ENCODE results near the gene SMLR1. TPM values are rescaled to one million over a fixed set of nuclear protein-coding genes. Genes with fewer than 3 reads are reported as not detected.

SMLR1 gene
- total RNA-seq, 1 experiment from 2014 or later = not detected

DNA sequence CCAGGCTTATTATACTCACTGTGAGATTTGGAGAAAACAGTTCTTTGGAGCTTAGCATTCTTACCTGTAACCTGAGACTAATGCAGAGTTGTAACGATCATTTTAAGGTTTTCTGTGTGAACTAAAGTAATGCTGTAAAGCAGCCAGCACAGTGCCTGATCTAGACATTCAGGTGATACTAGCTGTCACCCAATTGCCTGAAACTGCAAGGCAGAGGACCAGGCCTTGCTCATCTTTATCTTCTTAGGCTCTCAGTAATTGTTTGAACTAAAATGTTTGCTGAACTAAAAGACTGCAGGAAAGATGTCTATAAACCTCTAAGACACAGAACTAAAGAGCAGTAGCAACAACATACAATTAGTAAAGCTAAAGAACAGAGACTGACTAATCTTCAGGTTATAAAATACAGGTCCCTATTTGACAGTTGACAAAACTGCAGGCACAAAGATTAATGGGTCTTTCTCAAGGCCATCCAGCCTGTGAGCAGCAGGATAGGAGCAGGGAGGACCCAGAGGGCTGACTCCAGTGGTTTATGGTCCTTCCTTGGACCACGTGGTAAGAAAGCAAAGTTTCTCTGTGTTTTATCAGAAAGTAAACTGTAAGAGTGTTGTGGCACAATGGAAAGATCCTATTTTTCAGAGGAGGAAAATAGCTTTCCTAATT, 31.4 kb downstream of the SMLR1 start:
- no peaks in the 10 kb centered on the region for H3K36me3 ChIP-seq (ENCODE audit: control insufficient read depth in 1 of 2, insufficient read depth in 2 of 2, low read length in 2 of 2)
- TF ChIP-seq YY1 (IDR thresholded peaks at IDR 0.05; ENCODE audit: extremely low read depth, insufficient replicate concordance, low read depth, low read length) (no peak), SRF (IDR thresholded peaks at IDR 0.05; ENCODE audit: low read depth) (no peak), FOSL1 (IDR thresholded peaks at IDR 0.05; ENCODE audit: low read depth) (no peak), SP1 (IDR thresholded peaks at IDR 0.05; ENCODE audit: low read depth) (no peak), ZFX (IDR thresholded peaks at IDR 0.05) (no peak), CBX3 (IDR thresholded peaks at IDR 0.05; ENCODE audit: low read depth) (no peak), EZH2 (IDR thresholded peaks at IDR 0.05) (no peak), EGR1 (IDR thresholded peaks at IDR 0.05; ENCODE audit: low read depth) (no peak), POLR2A (IDR thresholded peaks at IDR 0.05; ENCODE audit: borderline replicate concordance, extremely low read depth, insufficient read depth, insufficient read length) (no peak), ELF1 (IDR thresholded peaks at IDR 0.05; ENCODE audit: borderline replicate concordance, low read depth) (no peak), JUND (IDR thresholded peaks at IDR 0.05) (no peak)
- TF ChIP-seq, protein P1, sequence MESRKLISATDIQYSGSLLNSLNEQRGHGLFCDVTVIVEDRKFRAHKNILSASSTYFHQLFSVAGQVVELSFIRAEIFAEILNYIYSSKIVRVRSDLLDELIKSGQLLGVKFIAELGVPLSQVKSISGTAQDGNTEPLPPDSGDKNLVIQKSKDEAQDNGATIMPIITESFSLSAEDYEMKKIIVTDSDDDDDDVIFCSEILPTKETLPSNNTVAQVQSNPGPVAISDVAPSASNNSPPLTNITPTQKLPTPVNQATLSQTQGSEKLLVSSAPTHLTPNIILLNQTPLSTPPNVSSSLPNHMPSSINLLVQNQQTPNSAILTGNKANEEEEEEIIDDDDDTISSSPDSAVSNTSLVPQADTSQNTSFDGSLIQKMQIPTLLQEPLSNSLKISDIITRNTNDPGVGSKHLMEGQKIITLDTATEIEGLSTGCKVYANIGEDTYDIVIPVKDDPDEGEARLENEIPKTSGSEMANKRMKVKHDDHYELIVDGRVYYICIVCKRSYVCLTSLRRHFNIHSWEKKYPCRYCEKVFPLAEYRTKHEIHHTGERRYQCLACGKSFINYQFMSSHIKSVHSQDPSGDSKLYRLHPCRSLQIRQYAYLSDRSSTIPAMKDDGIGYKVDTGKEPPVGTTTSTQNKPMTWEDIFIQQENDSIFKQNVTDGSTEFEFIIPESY (IDR thresholded peaks at IDR 0.05; ENCODE audit: extremely low read depth, insufficient replicate concordance, low read length) = no peak
- TF ChIP-seq, protein P2, sequence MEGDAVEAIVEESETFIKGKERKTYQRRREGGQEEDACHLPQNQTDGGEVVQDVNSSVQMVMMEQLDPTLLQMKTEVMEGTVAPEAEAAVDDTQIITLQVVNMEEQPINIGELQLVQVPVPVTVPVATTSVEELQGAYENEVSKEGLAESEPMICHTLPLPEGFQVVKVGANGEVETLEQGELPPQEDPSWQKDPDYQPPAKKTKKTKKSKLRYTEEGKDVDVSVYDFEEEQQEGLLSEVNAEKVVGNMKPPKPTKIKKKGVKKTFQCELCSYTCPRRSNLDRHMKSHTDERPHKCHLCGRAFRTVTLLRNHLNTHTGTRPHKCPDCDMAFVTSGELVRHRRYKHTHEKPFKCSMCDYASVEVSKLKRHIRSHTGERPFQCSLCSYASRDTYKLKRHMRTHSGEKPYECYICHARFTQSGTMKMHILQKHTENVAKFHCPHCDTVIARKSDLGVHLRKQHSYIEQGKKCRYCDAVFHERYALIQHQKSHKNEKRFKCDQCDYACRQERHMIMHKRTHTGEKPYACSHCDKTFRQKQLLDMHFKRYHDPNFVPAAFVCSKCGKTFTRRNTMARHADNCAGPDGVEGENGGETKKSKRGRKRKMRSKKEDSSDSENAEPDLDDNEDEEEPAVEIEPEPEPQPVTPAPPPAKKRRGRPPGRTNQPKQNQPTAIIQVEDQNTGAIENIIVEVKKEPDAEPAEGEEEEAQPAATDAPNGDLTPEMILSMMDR (IDR thresholded peaks at IDR 0.05 in 2 of 3, conservative IDR thresholded peaks at IDR 0.05 in 1 of 3; ENCODE audit: borderline replicate concordance in 1 of 3, insufficient read depth in 1 of 3, low read depth in 2 of 3, low read length in 2 of 3) = no peak
- TF ChIP-seq, protein P3, sequence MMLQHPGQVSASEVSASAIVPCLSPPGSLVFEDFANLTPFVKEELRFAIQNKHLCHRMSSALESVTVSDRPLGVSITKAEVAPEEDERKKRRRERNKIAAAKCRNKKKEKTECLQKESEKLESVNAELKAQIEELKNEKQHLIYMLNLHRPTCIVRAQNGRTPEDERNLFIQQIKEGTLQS (IDR thresholded peaks at IDR 0.05) = no peak
- DNase-seq (ENCODE audit: low read depth, low spot score) (no peak), ATAC-seq (no peak)
- H3K4me3 ChIP-seq (replicated peaks in 1 of 2; ENCODE audit: low read depth in 1 of 2, low read length in 2 of 2) = no peak overlapping the region
- no peak overlapping the region for H3K27ac ChIP-seq (ENCODE audit: low read depth, low read length)
- no peak overlapping the region for H3K9ac ChIP-seq (ENCODE audit: low read length)
- no peak overlapping the region for H2AFZ ChIP-seq (ENCODE audit: low read depth, low read length, poor library complexity, severe bottlenecking)
- POLR2A ChIA-PET = no interaction called here
- H3K27me3 ChIP-seq (ENCODE audit: insufficient read depth, low read length) = no peaks in the 10 kb centered on the region
- RAD21 ChIA-PET (ENCODE audit: low non-redundant PET in 1 of 2, low total read pairs in 2 of 2, uncharacterized antibody in 2 of 2, unreplicated experiment in 2 of 2) = no interaction called here
- H3K79me2 ChIP-seq (ENCODE audit: insufficient read depth, low read length) = no peaks in the 10 kb centered on the region
- H3K4me1 ChIP-seq (ENCODE audit: control insufficient read depth in 1 of 2, insufficient read depth in 2 of 2, low read length in 2 of 2) = no peaks in the 10 kb centered on the region
- intact Hi-C loops (cut with micrococcal nuclease) = no loop called here
- no peaks in the 10 kb centered on the region for H3K9me2 ChIP-seq (ENCODE audit: insufficient read depth)
- H3K9me3 ChIP-seq (ENCODE audit: control insufficient read depth in 1 of 2, insufficient read depth in 1 of 2, low read depth in 1 of 2, low read length in 2 of 2) = no peaks in the 10 kb centered on the region
- H3K4me2 ChIP-seq (ENCODE audit: low read length) = no peak overlapping the region
- BruUV-seq (replicated peaks) = no TSS peak
- CTCF ChIA-PET = no interaction called here
- no peaks in the 10 kb centered on the region for H4K20me1 ChIP-seq (ENCODE audit: insufficient read depth)

All from HCT116 (cell line).